ENCODE measurements around the gene LHFPL6. TPM values are rescaled to one million over a fixed set of nuclear protein-coding genes. Genes with fewer than 3 reads are reported as not detected.

Gene LHFPL6
- total RNA-seq, 1 donor: 45.2 TPM

GRCh38 chr13:39599842-39600241 is 3.2 kb downstream of the LHFPL6 start:
- TF ChIP-seq CTCF (IDR thresholded peaks at IDR 0.05; ENCODE audit: insufficient read depth, low read length): no peak
- peak; percentile 77 for DNase-seq (ENCODE audit: low read depth)
- peak overlapping the region; percentile 90 for H3K4me3 ChIP-seq (ENCODE audit: low read depth, low read length)

- DNase-seq (ENCODE audit: low read depth): peak; percentile 16
- TF ChIP-seq CTCF (IDR thresholded peaks at IDR 0.05; ENCODE audit: insufficient read depth, low read length): no peak
Observed at GRCh38 chr13:39599012-39599411, 4.0 kb downstream of the LHFPL6 start.

DNA sequence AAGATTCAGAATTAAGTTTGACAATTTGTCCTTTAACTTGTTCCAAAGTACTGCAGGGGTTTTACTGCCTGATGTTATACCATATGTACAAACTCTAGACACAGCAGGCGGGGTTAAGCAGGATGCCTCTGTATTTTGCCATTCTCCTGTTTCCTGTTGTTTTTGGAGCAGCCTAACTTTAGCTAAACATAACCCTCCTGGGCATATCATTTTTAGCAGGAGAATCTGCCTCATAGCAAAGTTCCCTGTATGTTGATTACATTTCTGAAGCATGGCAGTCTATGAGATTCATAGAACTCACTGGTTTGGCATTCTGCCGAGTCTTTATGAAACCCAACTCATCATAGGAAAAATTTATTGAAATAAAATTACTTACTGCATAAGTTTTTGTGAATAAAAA is 5.2 kb downstream of the LHFPL6 start:
- no peak for TF ChIP-seq CTCF (IDR thresholded peaks at IDR 0.05; ENCODE audit: insufficient read depth, low read length)
- peak overlapping the region; percentile 46 for H3K4me3 ChIP-seq (ENCODE audit: low read depth, low read length)
- peak; percentile 58 for DNase-seq (ENCODE audit: low read depth)

More at GRCh38 chr13:39599012-39599411, 4.0 kb downstream of the LHFPL6 start:
- peak overlapping the region; percentile 90 for H3K4me3 ChIP-seq (ENCODE audit: low read depth, low read length)

DNA sequence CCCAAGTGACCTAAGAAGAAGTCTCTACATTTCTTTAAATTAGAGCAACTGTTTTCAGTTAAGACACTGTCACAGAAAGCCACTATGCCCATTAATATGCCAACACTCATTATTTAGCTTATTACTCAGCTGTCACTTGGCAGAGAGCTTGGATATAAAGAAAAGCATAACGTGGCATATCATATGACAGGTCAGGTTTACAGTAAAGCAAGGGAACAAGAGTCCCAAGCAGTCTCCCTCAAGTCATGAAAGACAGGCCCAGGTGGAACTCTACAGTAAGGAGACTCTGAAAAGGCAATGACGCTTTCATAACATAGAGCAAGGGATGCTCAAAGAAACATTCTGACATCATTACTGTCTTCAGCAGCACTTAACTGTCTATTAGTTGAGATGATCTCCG is 6.3 kb downstream of the LHFPL6 start:
- DNase-seq (ENCODE audit: low read depth): no peak

DNA sequence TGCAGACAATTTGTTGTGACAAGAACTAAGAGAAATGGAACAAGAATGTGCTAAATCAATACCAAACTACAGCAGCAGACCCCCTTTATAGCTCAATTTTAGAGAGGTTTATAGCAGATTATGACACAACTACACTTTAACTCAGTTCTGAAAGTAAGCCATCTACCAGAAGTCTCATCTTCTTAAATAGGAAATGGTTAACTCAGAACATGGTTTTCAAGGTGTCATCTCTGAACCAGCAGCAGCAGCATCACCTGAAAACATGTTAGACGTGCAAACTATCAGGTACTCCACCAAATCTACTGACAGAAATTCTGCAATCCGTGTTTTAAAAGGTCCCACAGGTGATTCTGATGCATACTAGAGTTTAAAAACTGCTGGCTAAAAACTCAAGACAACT is 6.8 kb downstream of the LHFPL6 start:
- no peak for DNase-seq (ENCODE audit: low read depth)
- TF ChIP-seq CTCF (IDR thresholded peaks at IDR 0.05; ENCODE audit: insufficient read depth, low read length): no peak
- H3K4me3 ChIP-seq (ENCODE audit: low read depth, low read length): no peak overlapping the region

More for the DNA sequence above, 6.3 kb downstream of the LHFPL6 start:
- TF ChIP-seq CTCF (IDR thresholded peaks at IDR 0.05; ENCODE audit: insufficient read depth, low read length): no peak
- no peak overlapping the region for H3K4me3 ChIP-seq (ENCODE audit: low read depth, low read length)

- no peak for TF ChIP-seq CTCF (IDR thresholded peaks at IDR 0.05; ENCODE audit: insufficient read depth, low read length)
- DNase-seq (ENCODE audit: low read depth): no peak
- no peak overlapping the region for H3K4me3 ChIP-seq (ENCODE audit: low read depth, low read length)
Observed at GRCh38 chr13:39590466-39591036, 12.4 kb downstream of the LHFPL6 start.

GRCh38 chr13:39588384-39588783 is 14.6 kb downstream of the LHFPL6 start:
- no peak for TF ChIP-seq CTCF (IDR thresholded peaks at IDR 0.05; ENCODE audit: insufficient read depth, low read length)
- H3K4me3 ChIP-seq (ENCODE audit: low read depth, low read length): no peak overlapping the region
- no peak for DNase-seq (ENCODE audit: low read depth)
